Measurements from ENCODE around the gene RBM28. TPM values are rescaled to one million over a fixed set of nuclear protein-coding genes. Genes with fewer than 3 reads are reported as not detected.

Gene RBM28
- total RNA-seq, 1 experiment from 2014 or later = 70.0 TPM

DNA sequence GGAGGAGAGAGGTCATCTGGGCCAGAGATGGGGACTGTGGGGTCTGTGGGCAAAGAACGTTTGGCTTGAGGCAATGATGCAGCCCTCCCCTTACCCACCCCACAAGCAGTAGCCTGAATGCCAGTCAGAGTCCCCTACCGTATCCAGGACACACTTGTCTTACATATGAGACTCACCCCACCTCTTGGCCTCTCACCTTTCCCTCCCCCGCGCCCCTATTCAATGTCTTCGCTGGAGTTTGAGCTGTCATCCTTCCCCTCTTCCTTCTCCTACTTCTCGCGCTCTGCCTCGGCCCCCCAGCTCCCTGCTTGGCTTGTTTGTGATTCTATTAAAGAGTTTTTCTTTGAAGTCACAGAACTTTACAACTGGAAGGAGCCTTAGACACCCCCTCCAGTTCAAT, 8.9 kb upstream of the RBM28 start:
- Mint-ChIP-seq H3K4me3 (0 out of 5 replicates have a peak overlapping the region, but pooled peaks of 1 of the 2 experiments have one; percentile 10), H3K27ac (no peak overlapping the region), H3K36me3 (ENCODE audit: insufficient read depth in 1 of 3, low read depth in 3 of 3) (no peaks in the 10 kb centered on the region), H3K4me1 (peaks cover 3 to 11% of the 10 kb centered on the region in 2 experiments; a peak in 3 of 4 replicates), H3K9me3 (no peaks in the 10 kb centered on the region), H3K27me3 (ENCODE audit: low read depth) (peaks cover 84% of the 10 kb centered on the region)
- no peak overlapping the region for H2AFZ ChIP-seq (ENCODE audit: low read length)
- no peak overlapping the region for H2BK15ac ChIP-seq (ENCODE audit: low read depth, low read length)
- no peaks in the 10 kb centered on the region for H3K4me1 ChIP-seq (ENCODE audit: insufficient read depth, low read length)
- H2BK12ac ChIP-seq (ENCODE audit: insufficient read length, low read depth, low read length) = no peak overlapping the region
- no peaks in the 10 kb centered on the region for H3K79me1 ChIP-seq (ENCODE audit: insufficient read depth, low read depth, low read length, poor library complexity, severe bottlenecking)
- H4K5ac ChIP-seq (ENCODE audit: insufficient read length, low read depth, low read length) = no peak overlapping the region
- no peak overlapping the region for H3K18ac ChIP-seq (ENCODE audit: insufficient read length, low read depth, low read length)
- H4K91ac ChIP-seq (ENCODE audit: insufficient read length, low read depth, low read length) = no peak overlapping the region
- H3K9ac ChIP-seq (ENCODE audit: extremely low read depth, insufficient read length, low read length) = no peak overlapping the region
- WGBS (ENCODE audit: extremely low coverage, insufficient read length, low lambda C conversion rate) = no CpG with 5 or more reads among the region's 8 CpGs
- H2BK120ac ChIP-seq (ENCODE audit: low read depth, low read length, poor library complexity, severe bottlenecking) = no peak overlapping the region
- H2BK5ac ChIP-seq (ENCODE audit: insufficient read length, low read length) = no peak overlapping the region
- H3K27ac ChIP-seq (ENCODE audit: insufficient read length, low read depth, low read length) = no peak overlapping the region
- no peak overlapping the region for H2AK5ac ChIP-seq (ENCODE audit: insufficient read length, low read length)
- H3K79me2 ChIP-seq (ENCODE audit: insufficient read depth, low read length) = 0 out of 2 replicates have a peak, but pooled peaks cover 1% of the 10 kb centered on the region
- peaks cover 3% of the 10 kb centered on the region for H3K23me2 ChIP-seq (ENCODE audit: insufficient read length, low read depth, low read length, poor library complexity, severe bottlenecking)
- no peak overlapping the region for H3K4ac ChIP-seq (ENCODE audit: low read depth, low read length)
- no peak overlapping the region for H3K4me2 ChIP-seq (ENCODE audit: insufficient read depth, insufficient read length, low read length)
- H3K9me3 ChIP-seq (ENCODE audit: control insufficient read depth, low read depth, low read length) = no peaks in the 10 kb centered on the region
- H3K23ac ChIP-seq (ENCODE audit: insufficient read length, low read depth, low read length) = no peak overlapping the region
- H3K56ac ChIP-seq (ENCODE audit: insufficient read length, low read depth, low read length) = no peak overlapping the region
- TF ChIP-seq, protein P1, sequence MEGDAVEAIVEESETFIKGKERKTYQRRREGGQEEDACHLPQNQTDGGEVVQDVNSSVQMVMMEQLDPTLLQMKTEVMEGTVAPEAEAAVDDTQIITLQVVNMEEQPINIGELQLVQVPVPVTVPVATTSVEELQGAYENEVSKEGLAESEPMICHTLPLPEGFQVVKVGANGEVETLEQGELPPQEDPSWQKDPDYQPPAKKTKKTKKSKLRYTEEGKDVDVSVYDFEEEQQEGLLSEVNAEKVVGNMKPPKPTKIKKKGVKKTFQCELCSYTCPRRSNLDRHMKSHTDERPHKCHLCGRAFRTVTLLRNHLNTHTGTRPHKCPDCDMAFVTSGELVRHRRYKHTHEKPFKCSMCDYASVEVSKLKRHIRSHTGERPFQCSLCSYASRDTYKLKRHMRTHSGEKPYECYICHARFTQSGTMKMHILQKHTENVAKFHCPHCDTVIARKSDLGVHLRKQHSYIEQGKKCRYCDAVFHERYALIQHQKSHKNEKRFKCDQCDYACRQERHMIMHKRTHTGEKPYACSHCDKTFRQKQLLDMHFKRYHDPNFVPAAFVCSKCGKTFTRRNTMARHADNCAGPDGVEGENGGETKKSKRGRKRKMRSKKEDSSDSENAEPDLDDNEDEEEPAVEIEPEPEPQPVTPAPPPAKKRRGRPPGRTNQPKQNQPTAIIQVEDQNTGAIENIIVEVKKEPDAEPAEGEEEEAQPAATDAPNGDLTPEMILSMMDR (conservative IDR thresholded peaks at IDR 0.05) = no peak
- no peaks in the 10 kb centered on the region for H4K20me1 ChIP-seq (ENCODE audit: control insufficient read depth, insufficient read depth, insufficient read length)
- no peak overlapping the region for H2BK20ac ChIP-seq (ENCODE audit: low read depth, low read length, poor library complexity, severe bottlenecking)
- peaks cover 15% of the 10 kb centered on the region; the same call in 1 of the 2 replicates for H3K27me3 ChIP-seq (ENCODE audit: insufficient read depth, low read length)
- no peak for DNase-seq
- H3T11ph ChIP-seq (ENCODE audit: low read length) = no peak overlapping the region
- H3K14ac ChIP-seq (ENCODE audit: insufficient read depth, low read length) = no peak overlapping the region
- H4K8ac ChIP-seq (replicated peaks; ENCODE audit: insufficient read length, low read depth, low read length) = no peak overlapping the region
